H1 (cell line): Measurements from ENCODE around the gene INPP4B. TPM values are rescaled to one million over a fixed set of nuclear protein-coding genes. Genes with fewer than 3 reads are reported as not detected.

Source experiments
- CTCF ChIA-PET: fragments of 300-600 bp; sonication (Branson Sonifier 250); formaldehyde crosslinking; loops from one replicate; lab custom pipeline; 2021; ENCODE audit not compliant: partially characterized antibody; lab: Charles Lee
- POLR2A ChIA-PET: fragments of 300-600 bp; sonication (Branson Sonifier 250); formaldehyde crosslinking; loops from one replicate; lab custom pipeline; 2021; ENCODE audit warnings: inconsistent platforms; ENCODE audit not compliant: partially characterized antibody; lab: Charles Lee
- DNase-seq, 2 experiments: peaks; one replicate each; pipeline versions ENCODE4 v3.0.0 to v3.0.0-alpha.2; 2010 to 2022; ENCODE audit warnings: low spot score in 2 of 2, low read depth in 1 of 2, mixed read lengths in 1 of 2
- FAIRE-seq: peaks from 2 replicates; lab custom pipeline; 2011; peaks lifted over from hg19 to GRCh38; lab: Jason Lieb, UNC
- H2AFZ ChIP-seq: 2 replicates; pipeline ENCODE4 v1.8.1; 2012; ENCODE audit warnings: low read length, inconsistent platforms
- H2AK5ac ChIP-seq: 2 replicates; pipeline ENCODE4 v1.6.1; 2013; ENCODE audit warnings: low read depth, low read length
- H2BK120ac ChIP-seq: replicated peaks from 2 replicates; pipeline ENCODE3; 2013; ENCODE audit warnings: low read depth, low read length, inconsistent platforms
- H2BK12ac ChIP-seq: 2 replicates; pipeline ENCODE4 v1.6.1; 2013; ENCODE audit warnings: low read depth, low read length
- H2BK15ac ChIP-seq: 2 replicates; pipeline ENCODE4 v1.6.1; 2013; ENCODE audit warnings: low read length
- H2BK20ac ChIP-seq: 2 replicates; pipeline ENCODE4 v1.6.1; 2013; ENCODE audit warnings: low read length
- H2BK5ac ChIP-seq: 2 replicates; pipeline ENCODE4 v1.6.1; 2013; ENCODE audit warnings: low read depth, low read length
- H3K14ac ChIP-seq: 2 replicates; pipeline ENCODE4 v1.6.1; 2013; ENCODE audit warnings: inconsistent platforms; ENCODE audit not compliant: insufficient read length
- H3K18ac ChIP-seq: 2 replicates; pipeline ENCODE4 v1.6.1; 2013; ENCODE audit warnings: low read length; ENCODE audit errors: extremely low read depth
- H3K23ac ChIP-seq: 2 replicates; pipeline ENCODE4 v1.6.1; 2013; ENCODE audit warnings: inconsistent platforms; ENCODE audit not compliant: insufficient read length
- H3K23me2 ChIP-seq: 2 replicates; pipeline ENCODE4 v1.6.1; 2013; ENCODE audit warnings: low read depth, low read length
- H3K27ac ChIP-seq: 2 replicates; pipeline ENCODE4 v1.6.1; 2011; ENCODE audit warnings: low read depth, low read length, inconsistent platforms
- H3K27me3 ChIP-seq, 4 experiments: replicated peaks in 1 of 4; 1 replicate in 1 of 4; 2 replicates in 3 of 4; pipeline versions ENCODE4 v1.6.1 to v1.8.1; 2011 to 2013; ENCODE audit warnings: low read length in 3 of 4, mild to moderate bottlenecking in 3 of 4, inconsistent platforms in 2 of 4, mixed read lengths in 2 of 4, moderate library complexity in 1 of 4; ENCODE audit not compliant: control insufficient read depth in 3 of 4, insufficient read depth in 3 of 4; ENCODE audit errors: extremely low read depth in 1 of 4
- H3K36me3 ChIP-seq, 4 experiments: 2 replicates each; pipeline versions ENCODE4 v1.6.1 to v1.8.1; 2011 to 2013; ENCODE audit warnings: mild to moderate bottlenecking in 4 of 4, low read length in 3 of 4, moderate library complexity in 2 of 4, control low read depth in 1 of 4, inconsistent platforms in 1 of 4; ENCODE audit not compliant: insufficient read depth in 4 of 4, control insufficient read depth in 2 of 4
- H3K4ac ChIP-seq: replicated peaks from 2 replicates; pipeline ENCODE3; 2013; ENCODE audit warnings: low read length, low read depth, mixed read lengths, inconsistent platforms; ENCODE audit not compliant: insufficient read length
- H3K4me1 ChIP-seq, 4 experiments: replicated peaks in 1 of 4; 1 replicate in 1 of 4; 2 replicates in 3 of 4; pipeline versions ENCODE4 v1.6.1 to v1.8.1; 2011 to 2013; ENCODE audit warnings: low read length in 3 of 4, inconsistent platforms in 2 of 4, mixed read lengths in 1 of 4; ENCODE audit not compliant: insufficient read depth in 4 of 4, control insufficient read depth in 3 of 4
- H3K4me2 ChIP-seq, 2 experiments: 2 replicates each; pipeline versions ENCODE4 v1.6.1 to v1.8.1; 2011 to 2013; ENCODE audit warnings: low read depth in 2 of 2, low read length in 2 of 2, control low read depth in 1 of 2, inconsistent platforms in 1 of 2, mild to moderate bottlenecking in 1 of 2; ENCODE audit not compliant: insufficient read depth in 1 of 2
- H3K4me3 ChIP-seq, 4 experiments: fragments of 200-600, 300-600 bp in 1 of 4; sonication (generic), shearing (Covaris generic), sonication (Bioruptor Twin) in 1 of 4; 2 replicates each; pipeline versions ENCODE4 v1.5.1 to v1.8.1; 2011 to 2016; ENCODE audit warnings: low read length in 4 of 4, low read depth in 3 of 4, control low read depth in 2 of 4, inconsistent platforms in 2 of 4, mild to moderate bottlenecking in 2 of 4, mixed read lengths in 1 of 4, moderate library complexity in 1 of 4; ENCODE audit not compliant: insufficient read depth in 2 of 4; ENCODE audit errors: extremely low read depth in 1 of 4
- H3K56ac ChIP-seq: replicated peaks from 2 replicates; pipeline ENCODE3; 2013; ENCODE audit warnings: low read depth, mild to moderate bottlenecking, mixed read lengths, low read length, inconsistent platforms; ENCODE audit not compliant: insufficient read length
- H3K79me1 ChIP-seq: 2 replicates; pipeline ENCODE4 v1.6.1; 2013; ENCODE audit warnings: low read depth, low read length, control low read depth
- H3K79me2 ChIP-seq, 2 experiments: 2 replicates each; pipeline versions ENCODE4 v1.6.1 to v1.8.1; 2012 to 2013; ENCODE audit warnings: low read length in 2 of 2, mild to moderate bottlenecking in 2 of 2, inconsistent platforms in 1 of 2; ENCODE audit not compliant: insufficient read depth in 2 of 2, control insufficient read depth in 1 of 2
- H3K9ac ChIP-seq, 4 experiments: replicated peaks in 1 of 4; 1 replicate in 1 of 4; 2 replicates in 3 of 4; pipeline versions ENCODE4 v1.6.1 to v1.8.1; 2011 to 2013; ENCODE audit warnings: low read depth in 3 of 4, low read length in 3 of 4, control low read depth in 2 of 4, mild to moderate bottlenecking in 2 of 4, moderate library complexity in 2 of 4, inconsistent platforms in 1 of 4; ENCODE audit errors: extremely low read depth in 1 of 4
- H3K9me3 ChIP-seq, 2 experiments: 2 replicates each; pipeline versions ENCODE4 v1.6.1 to v1.8.1; 2012 to 2013; ENCODE audit warnings: mild to moderate bottlenecking in 2 of 2, moderate library complexity in 2 of 2, control low read depth in 1 of 2, inconsistent platforms in 1 of 2, low read depth in 1 of 2, low read length in 1 of 2, mixed read lengths in 1 of 2; ENCODE audit not compliant: insufficient read depth in 2 of 2
- H4K20me1 ChIP-seq, 2 experiments: replicated peaks in 1 of 2; 2 replicates each; pipeline versions ENCODE3 to v1.8.1; 2011 to 2013; ENCODE audit warnings: inconsistent platforms in 2 of 2, low read length in 2 of 2, mild to moderate bottlenecking in 1 of 2; ENCODE audit not compliant: insufficient read depth in 2 of 2, control insufficient read depth in 1 of 2
- H4K5ac ChIP-seq: 2 replicates; pipeline ENCODE4 v1.6.1; 2013; ENCODE audit warnings: low read length, low read depth, mixed read lengths, inconsistent platforms; ENCODE audit not compliant: insufficient read length
- H4K8ac ChIP-seq: 2 replicates; pipeline ENCODE4 v1.8.0; 2013; ENCODE audit warnings: mild to moderate bottlenecking, moderate library complexity, low read length, inconsistent platforms; ENCODE audit not compliant: insufficient read depth; ENCODE audit errors: extremely low read depth
- H4K91ac ChIP-seq: replicated peaks from 2 replicates; pipeline ENCODE3; 2013; ENCODE audit warnings: low read length, mixed read lengths, inconsistent platforms; ENCODE audit not compliant: insufficient read length
- BRCA1 ChIP-seq: IDR thresholded peaks from 2 replicates; pipeline ENCODE4 v1.6.1; 2012; ENCODE audit warnings: low read depth, low read length, improper control_type of control experiment
- CBX5 ChIP-seq: fragments of 300-800, 300-1000 bp; sonication (generic); IDR thresholded peaks from 2 replicates; pipeline ENCODE4 v1.7.1; 2016; ENCODE audit warnings: antibody characterized with exemption, low read length, low read depth
- CEBPB ChIP-seq: IDR thresholded peaks from 2 replicates; pipeline ENCODE4 v1.6.1; 2012; ENCODE audit warnings: low read depth, low read length
- CREB1 ChIP-seq: IDR thresholded peaks from 2 replicates; pipeline ENCODE4 v1.6.1; 2012; ENCODE audit warnings: inconsistent platforms
- HDAC6 ChIP-seq: IDR thresholded peaks from one replicate; pipeline ENCODE4 v1.7.1; 2012; ENCODE audit warnings: low read depth, mild to moderate bottlenecking, inconsistent platforms, low read length, moderate library complexity
- KDM5A ChIP-seq: fragments of 200-600 bp; IDR thresholded peaks from 2 replicates; pipeline ENCODE4 v1.7.1; 2012; ENCODE audit warnings: mild to moderate bottlenecking, low read length, inconsistent platforms, mixed read lengths
- RFX5 ChIP-seq: IDR thresholded peaks from 2 replicates; pipeline ENCODE4 v1.6.1; 2011; ENCODE audit warnings: low read depth, low read length, improper control_type of control experiment, borderline replicate concordance
- RNF2 ChIP-seq: fragments of 200-900, 300-1000 bp; sonication (generic); IDR thresholded peaks from 2 replicates; pipeline ENCODE4 v1.7.1; 2016; ENCODE audit warnings: borderline replicate concordance, low read depth, mild to moderate bottlenecking, antibody characterized with exemption, low read length; ENCODE audit not compliant: poor library complexity, severe bottlenecking; ENCODE audit errors: missing control alignments
- SAP30 ChIP-seq: fragments of 300-600 bp; sonication (generic); IDR thresholded peaks from 2 replicates; pipeline ENCODE4 v1.7.1; 2012; ENCODE audit warnings: low read length, moderate library complexity, mild to moderate bottlenecking, inconsistent platforms; ENCODE audit not compliant: insufficient read depth, insufficient replicate concordance
- TEAD4 ChIP-seq: IDR thresholded peaks from 2 replicates; pipeline ENCODE4 v1.6.1; 2012; ENCODE audit warnings: low read depth, low read length, inconsistent platforms, mixed read lengths
- WGBS, 2 experiments: shearing (Covaris generic) in 1 of 2; methylation state at CpG; one replicate each; pipeline versions ENCODE4 v1.1.6 to v1.1.7; 2013 to 2015; ENCODE audit warnings: low lambda C conversion rate in 2 of 2, mixed read lengths in 2 of 2, inconsistent platforms in 1 of 2, low coverage in 1 of 2, missing lambda C conversion rate in 1 of 2; ENCODE audit not compliant: insufficient replicate concordance in 2 of 2, insufficient coverage in 1 of 2, insufficient read length in 1 of 2; ENCODE audit errors: extremely low coverage in 1 of 2, missing lambda C conversion rate in 1 of 2; 5-methylcytosine and 5-hydroxymethylcytosine counted together
- polyA plus RNA-seq, 7 experiments: library from polyadenylated mRNA; depleted of rRNA in 3 of 7; stranded (reverse) in 5 of 7; unstranded in 2 of 7; fragments of >200 nt in 5 of 7; fragments of 200-250 nt in 2 of 7; gene quantifications; 1 replicate in 5 of 7; 2 replicates in 1 of 7; 4 replicates in 1 of 7; pipeline versions ENCODE4 v1.2.1 to v1.2.3, GENCODE V29; 2011 to 2013; ENCODE audit warnings: missing spikeins in 2 of 7, mixed read lengths in 2 of 7
- total RNA-seq: library from RNA; stranded (reverse); fragmentation: NEBNext Ultra II Directional; extraction: Animal tissue kit (Norgen Biotek cat#: 25700); gene quantifications from 2 replicates; pipeline ENCODE4 v1.2.1, GENCODE V29; 2021

INPP4B gene
- total and polyA plus RNA-seq, 2 of the 8 experiments (the other 6 are each of a cell fraction or from before 2014, with no cell fraction given), result 0.11 to 0.54 TPM

GRCh38 chr4:142596595-142596994, 249.5 kb downstream of the INPP4B start:
- Histone ChIP-seq H3K27me3 (no peaks in the 10 kb centered on the region), H4K8ac (no peak overlapping the region), H3K9ac (no peak overlapping the region), H2BK120ac (no peak overlapping the region), H3K9me3 (no peaks in the 10 kb centered on the region), H2BK20ac (no peak overlapping the region), H4K91ac (no peak overlapping the region), H3K23ac (no peak overlapping the region), H3K18ac (no peak overlapping the region), H3K27ac (no peak overlapping the region), H2AK5ac (no peak overlapping the region), H2BK15ac (no peak overlapping the region), H3K56ac (no peak overlapping the region), H3K79me1 (no peaks in the 10 kb centered on the region), H3K23me2 (no peaks in the 10 kb centered on the region), H3K4me3 (no peak overlapping the region), H3K4me2 (no peak overlapping the region), H3K4ac (no peak overlapping the region), H3K79me2 (no peaks in the 10 kb centered on the region), H3K36me3 (no peaks in the 10 kb centered on the region), H3K14ac (no peak overlapping the region), H4K5ac (no peak overlapping the region), H2AFZ (no peak overlapping the region), H3K4me1 (no peaks in the 10 kb centered on the region), H4K20me1 (no peaks in the 10 kb centered on the region), H2BK12ac (no peak overlapping the region), H2BK5ac (no peak overlapping the region)
- CTCF ChIA-PET, result interaction anchor here (0.6 kb wide), 1 partner anchor 436 kb away, joined by 3 read pairs; no protein-coding TSS in a partner anchor
- 92% methylated on average over 3 of the region's 3 CpGs; no CpG with 5 or more reads in 1 of the 2 experiments for WGBS, 2 experiments
- TF ChIP-seq BRCA1 (no peak), CEBPB (no peak), HDAC6 (no peak), RNF2 (no peak), CBX5 (no peak), SAP30 (no peak), CREB1 (no peak), TEAD4 (no peak), RFX5 (no peak), KDM5A (no peak)
- DNase-seq (no peak), FAIRE-seq (no peak)
- POLR2A ChIA-PET, result no interaction called here
